ENCODE data around the gene SGPL1.
A peak's percentile ranks its signal among the peaks of the same experiment; 100 is the strongest.

SGPL1 gene

GRCh38 chr10:70853457-70853856 is 37.7 kb downstream of the SGPL1 start:
- TF ChIP-seq GATA3 (IDR thresholded peaks at IDR 0.05; ENCODE audit: low read depth, low read length) (no peak), GATA2 (IDR thresholded peaks at IDR 0.05; ENCODE audit: low read depth, low read length) (no peak)

GRCh38 chr10:70856454-70856853 is 40.7 kb downstream of the SGPL1 start:
- TF ChIP-seq GATA2 (IDR thresholded peaks at IDR 0.05; ENCODE audit: low read depth, low read length): no peak
- TF ChIP-seq GATA3 (IDR thresholded peaks at IDR 0.05; ENCODE audit: low read depth, low read length): no peak

GRCh38 chr10:70858759-70859158 is 43.0 kb downstream of the SGPL1 start:
- TF ChIP-seq GATA2 (IDR thresholded peaks at IDR 0.05; ENCODE audit: low read depth, low read length) (peak; percentile 89), GATA3 (IDR thresholded peaks at IDR 0.05; ENCODE audit: low read depth, low read length) (peak; percentile 94)

- TF ChIP-seq GATA2 (IDR thresholded peaks at IDR 0.05; ENCODE audit: low read depth, low read length) (no peak), GATA3 (IDR thresholded peaks at IDR 0.05; ENCODE audit: low read depth, low read length) (no peak)
Observed at GRCh38 chr10:70863470-70864160, 47.9 kb downstream of the SGPL1 start.

- no peak for TF ChIP-seq GATA3 (IDR thresholded peaks at IDR 0.05; ENCODE audit: low read depth, low read length)
- TF ChIP-seq GATA2 (IDR thresholded peaks at IDR 0.05; ENCODE audit: low read depth, low read length): no peak
Observed at GRCh38 chr10:70864935-70865334, 49.2 kb downstream of the SGPL1 start.

- TF ChIP-seq GATA3 (IDR thresholded peaks at IDR 0.05; ENCODE audit: low read depth, low read length) (no peak), GATA2 (IDR thresholded peaks at IDR 0.05; ENCODE audit: low read depth, low read length) (no peak)
Observed at GRCh38 chr10:70866424-70866823, 50.7 kb downstream of the SGPL1 start.

- TF ChIP-seq GATA2 (IDR thresholded peaks at IDR 0.05; ENCODE audit: low read depth, low read length): no peak
- no peak for TF ChIP-seq GATA3 (IDR thresholded peaks at IDR 0.05; ENCODE audit: low read depth, low read length)
Observed at GRCh38 chr10:70872291-70872690, 56.5 kb downstream of the SGPL1 start.

GRCh38 chr10:70874061-70874460 is 58.3 kb downstream of the SGPL1 start:
- 0 out of 2 replicates have a peak, but pooled peaks have one; percentile 12 for TF ChIP-seq GATA2 (IDR thresholded peaks at IDR 0.05; ENCODE audit: low read depth, low read length)
- TF ChIP-seq GATA3 (IDR thresholded peaks at IDR 0.05; ENCODE audit: low read depth, low read length): no peak

GRCh38 chr10:70879207-70879606 is 63.5 kb downstream of the SGPL1 start:
- TF ChIP-seq GATA2 (IDR thresholded peaks at IDR 0.05; ENCODE audit: low read depth, low read length): no peak
- TF ChIP-seq GATA3 (IDR thresholded peaks at IDR 0.05; ENCODE audit: low read depth, low read length): no peak

- TF ChIP-seq GATA3 (IDR thresholded peaks at IDR 0.05; ENCODE audit: low read depth, low read length): no peak
- no peak for TF ChIP-seq GATA2 (IDR thresholded peaks at IDR 0.05; ENCODE audit: low read depth, low read length)
Observed at GRCh38 chr10:70880077-70880534, 64.4 kb downstream of the SGPL1 start.

GRCh38 chr10:70884741-70885140 is 69.0 kb downstream of the SGPL1 start:
- TF ChIP-seq GATA3 (IDR thresholded peaks at IDR 0.05; ENCODE audit: low read depth, low read length) (no peak), GATA2 (IDR thresholded peaks at IDR 0.05; ENCODE audit: low read depth, low read length) (no peak)

GRCh38 chr10:70885481-70885880 is 69.7 kb downstream of the SGPL1 start:
- TF ChIP-seq GATA2 (IDR thresholded peaks at IDR 0.05; ENCODE audit: low read depth, low read length) (no peak), GATA3 (IDR thresholded peaks at IDR 0.05; ENCODE audit: low read depth, low read length) (no peak)

GRCh38 chr10:70885931-70886903 is 70.5 kb downstream of the SGPL1 start:
- TF ChIP-seq GATA2 (IDR thresholded peaks at IDR 0.05; ENCODE audit: low read depth, low read length) (no peak), GATA3 (IDR thresholded peaks at IDR 0.05; ENCODE audit: low read depth, low read length) (no peak)

GRCh38 chr10:70886921-70887665 is 71.3 kb downstream of the SGPL1 start:
- TF ChIP-seq GATA2 (IDR thresholded peaks at IDR 0.05; ENCODE audit: low read depth, low read length) (no peak), GATA3 (IDR thresholded peaks at IDR 0.05; ENCODE audit: low read depth, low read length) (no peak)

Measured in SH-SY5Y (cell line).